Measurements from ENCODE around the gene VPS37C.
"Not testable (repeated sequence)": the region's sequence is repeated elsewhere in the genome, so short reads cannot be mapped to it uniquely, and the experiment has no call there.

VPS37C gene

DNA sequence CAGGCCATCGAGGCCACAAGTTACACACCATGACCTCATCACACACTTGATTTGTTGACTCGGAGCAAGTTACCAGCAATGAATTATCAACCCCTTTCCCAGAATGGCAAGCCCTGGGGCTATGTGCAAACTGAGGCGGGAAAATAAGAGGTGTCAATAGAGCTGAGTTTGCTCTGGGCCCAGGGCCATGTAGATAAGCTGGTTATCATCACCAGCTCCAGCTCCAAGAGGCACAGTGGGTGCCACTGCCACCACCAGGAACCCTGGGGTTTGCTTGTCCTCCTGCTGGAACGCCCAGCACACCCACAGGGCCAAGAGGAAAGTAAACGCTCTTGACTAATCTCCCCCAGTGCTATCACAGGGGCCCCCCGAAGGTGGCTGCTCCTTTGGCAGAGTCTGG, 13.0 kb upstream of the VPS37C start:
- DNase-seq = no peak

DNA sequence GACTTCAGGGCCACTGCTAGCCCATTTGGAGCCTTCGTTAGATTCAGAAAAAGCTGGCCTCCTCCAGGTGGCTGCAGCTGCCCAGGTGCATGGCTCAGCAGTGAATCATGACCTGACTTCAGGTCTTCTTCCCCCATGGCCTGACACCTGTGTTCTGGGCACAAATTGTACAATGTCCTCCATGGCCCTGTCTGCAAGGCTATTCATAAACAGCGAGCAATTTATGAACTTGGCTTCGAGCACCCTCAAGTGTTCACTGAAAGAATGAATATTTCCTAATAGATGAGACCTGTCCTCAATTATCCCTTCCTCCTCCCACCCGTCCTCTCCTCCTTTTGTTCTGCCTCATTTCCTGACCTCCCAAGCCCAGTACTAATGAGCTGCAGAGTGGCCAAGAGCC, 12.2 kb upstream of the VPS37C start:
- DNase-seq = peak; percentile 29

DNA sequence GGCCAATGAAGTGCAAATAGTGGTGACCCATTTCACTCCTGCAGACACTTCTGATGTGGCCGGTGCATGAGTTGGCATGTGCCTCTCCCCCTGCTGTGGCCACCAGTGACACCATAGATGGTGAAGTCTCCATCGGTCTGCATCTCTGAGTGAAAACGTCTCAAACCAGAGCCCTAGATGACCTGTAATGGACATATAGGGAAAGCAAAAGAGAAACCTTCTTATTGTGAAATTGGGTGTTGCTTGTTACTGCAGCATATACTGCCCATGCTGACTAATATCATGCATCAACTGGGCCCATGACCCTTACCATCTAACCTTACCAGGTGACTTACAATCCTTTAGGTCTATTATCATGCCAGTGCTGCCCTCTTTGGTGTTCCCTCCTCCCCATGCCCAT, 11.7 kb upstream of the VPS37C start:
- DNase-seq = no peak

DNA sequence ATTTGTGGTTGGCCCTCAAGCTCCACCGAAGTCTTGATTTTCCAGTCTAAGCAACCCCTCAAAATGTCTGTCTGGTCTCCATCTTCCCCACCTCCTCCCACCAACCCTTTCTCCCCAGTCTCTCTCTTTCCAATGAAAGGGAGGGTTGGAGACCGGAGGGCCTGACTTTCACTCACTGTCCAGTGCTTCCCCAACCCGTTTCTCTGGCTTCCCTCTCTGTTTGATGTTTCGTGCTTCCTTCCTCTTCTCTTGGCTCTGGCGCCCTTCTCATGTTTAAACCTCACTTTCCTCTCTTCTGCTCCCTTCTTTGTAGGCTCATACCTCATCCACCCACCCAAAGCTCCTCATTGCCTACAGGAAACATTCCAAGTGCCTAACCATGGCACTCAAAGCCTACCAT, 11.1 kb upstream of the VPS37C start:
- DNase-seq = no peak

DNA sequence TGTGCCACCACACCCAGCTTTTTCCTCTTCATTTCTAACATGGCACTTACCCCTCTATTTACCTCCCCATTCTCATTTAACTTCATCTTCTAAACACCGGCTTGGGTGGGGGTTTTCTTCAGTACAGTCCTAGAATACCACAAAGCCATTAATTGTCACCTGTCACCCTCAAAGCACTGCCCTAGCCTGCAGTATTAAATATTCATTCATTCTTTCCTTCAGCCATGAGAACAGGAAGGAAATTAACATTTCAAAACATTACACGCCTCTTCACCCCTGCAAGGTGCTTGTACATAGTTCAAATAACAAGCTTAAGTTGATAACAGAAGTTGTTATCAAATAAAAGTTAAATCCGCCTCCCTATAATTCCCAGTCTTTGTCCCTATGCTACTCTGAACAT, 10.7 kb upstream of the VPS37C start:
- DNase-seq = no peak

DNA sequence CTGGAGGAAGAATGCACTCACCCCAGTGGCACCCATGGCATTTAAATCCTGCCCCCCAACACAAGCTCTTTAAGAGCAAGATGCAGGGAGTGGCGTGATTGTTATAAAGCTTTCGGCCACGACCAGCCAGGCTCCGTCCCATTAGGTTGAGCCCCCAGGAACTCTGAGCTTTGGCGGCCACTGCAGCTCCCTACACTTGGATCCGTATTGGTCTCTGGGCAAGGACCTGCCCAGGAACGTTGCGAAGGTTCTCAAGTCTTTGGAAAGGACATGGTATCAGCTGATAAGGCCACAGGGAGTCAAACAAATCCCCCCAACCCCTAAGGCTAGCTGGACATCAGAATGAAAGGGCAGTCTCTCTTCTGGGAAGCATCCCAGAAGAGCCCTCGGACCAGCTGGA, 9.3 kb upstream of the VPS37C start:
- DNase-seq = no peak

DNA sequence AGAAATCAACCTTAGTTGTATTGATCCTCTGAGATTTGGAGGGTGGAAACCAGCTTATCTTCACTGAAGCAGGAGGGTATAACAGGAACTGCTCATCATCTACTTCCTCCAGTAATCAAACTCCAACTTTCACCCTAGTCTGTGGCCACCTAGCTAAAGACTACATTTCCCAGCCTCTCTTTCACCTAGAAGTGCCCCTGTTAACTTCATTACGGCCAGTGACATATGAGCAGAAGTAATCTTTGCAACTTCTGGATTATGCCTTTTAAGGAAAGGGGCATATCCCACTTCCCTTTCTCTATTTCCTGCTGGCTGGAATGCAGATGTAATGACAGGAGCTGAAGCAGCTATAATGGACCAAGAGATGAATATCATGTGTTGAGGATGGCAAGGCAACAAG, 7.6 kb upstream of the VPS37C start:
- DNase-seq = no peak

DNA sequence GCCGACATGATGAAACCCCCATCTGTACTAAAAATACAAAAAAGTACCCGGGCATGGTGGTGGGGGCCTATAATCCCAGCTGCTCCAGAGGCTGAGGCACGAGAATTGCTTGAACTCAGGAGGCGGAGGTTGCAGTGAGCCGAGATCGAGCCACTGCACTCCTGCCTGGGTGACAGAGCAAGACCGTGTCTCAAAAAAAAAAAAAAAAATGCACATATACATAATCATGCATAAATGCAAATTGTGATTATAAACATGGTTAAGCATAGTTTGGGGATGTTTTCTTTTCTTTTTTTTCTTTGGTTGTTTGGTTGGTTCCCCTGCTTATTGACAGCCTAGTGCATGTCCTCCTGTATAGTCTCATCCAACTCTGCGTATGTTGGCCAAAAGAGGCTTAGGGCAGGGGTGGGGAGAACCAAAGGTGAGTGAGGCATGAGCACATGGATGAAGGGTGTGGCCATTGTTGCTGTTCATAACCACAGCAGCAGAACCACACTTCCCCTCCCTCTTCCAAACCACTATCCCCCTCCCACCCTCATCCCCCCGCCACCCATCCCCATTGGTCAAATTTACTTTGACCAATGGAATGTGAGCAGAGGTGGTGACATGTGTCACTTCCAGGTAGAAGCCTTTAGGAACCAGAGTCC, 6.9 kb upstream of the VPS37C start:
- no peak for DNase-seq

DNA sequence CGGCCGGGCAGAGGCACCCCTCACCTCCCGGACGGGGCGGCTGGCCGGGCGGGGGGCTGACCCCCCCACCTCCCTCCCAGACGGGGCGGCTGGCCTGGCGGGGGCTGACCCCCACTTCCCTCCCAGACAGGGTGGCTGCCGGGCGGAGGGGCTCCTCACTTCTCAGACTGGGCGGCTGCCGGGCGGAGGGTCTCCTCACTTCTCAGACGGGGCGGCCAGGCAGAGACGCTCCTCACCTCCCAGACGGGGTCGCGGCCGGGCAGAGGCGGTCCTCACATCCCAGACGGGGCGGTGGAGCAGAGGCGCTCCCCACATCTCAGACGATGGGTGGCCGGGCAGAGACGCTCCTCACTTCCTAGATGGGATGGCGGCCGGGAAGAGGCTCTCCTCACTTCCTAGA, 5.1 kb upstream of the VPS37C start:
- not testable (repeated sequence) for DNase-seq

DNA sequence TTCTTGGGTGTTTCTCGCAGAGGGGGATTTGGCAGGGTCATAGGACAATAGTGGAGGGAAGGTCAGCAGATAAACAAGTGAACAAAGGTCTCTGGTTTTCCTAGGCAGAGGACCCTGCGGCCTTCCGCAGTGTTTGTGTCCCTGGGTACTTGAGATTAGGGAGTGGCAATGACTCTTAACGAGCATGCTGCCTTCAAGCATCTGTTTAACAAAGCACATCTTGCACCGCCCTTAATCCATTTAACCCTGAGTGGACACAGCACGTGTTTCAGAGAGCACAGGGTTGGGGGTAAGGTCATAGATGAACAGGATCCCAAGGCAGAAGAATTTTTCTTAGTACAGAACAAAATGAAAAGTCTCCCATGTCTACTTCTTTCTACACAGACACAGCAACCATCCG, 4.6 kb upstream of the VPS37C start:
- DNase-seq = not testable (repeated sequence)

DNA sequence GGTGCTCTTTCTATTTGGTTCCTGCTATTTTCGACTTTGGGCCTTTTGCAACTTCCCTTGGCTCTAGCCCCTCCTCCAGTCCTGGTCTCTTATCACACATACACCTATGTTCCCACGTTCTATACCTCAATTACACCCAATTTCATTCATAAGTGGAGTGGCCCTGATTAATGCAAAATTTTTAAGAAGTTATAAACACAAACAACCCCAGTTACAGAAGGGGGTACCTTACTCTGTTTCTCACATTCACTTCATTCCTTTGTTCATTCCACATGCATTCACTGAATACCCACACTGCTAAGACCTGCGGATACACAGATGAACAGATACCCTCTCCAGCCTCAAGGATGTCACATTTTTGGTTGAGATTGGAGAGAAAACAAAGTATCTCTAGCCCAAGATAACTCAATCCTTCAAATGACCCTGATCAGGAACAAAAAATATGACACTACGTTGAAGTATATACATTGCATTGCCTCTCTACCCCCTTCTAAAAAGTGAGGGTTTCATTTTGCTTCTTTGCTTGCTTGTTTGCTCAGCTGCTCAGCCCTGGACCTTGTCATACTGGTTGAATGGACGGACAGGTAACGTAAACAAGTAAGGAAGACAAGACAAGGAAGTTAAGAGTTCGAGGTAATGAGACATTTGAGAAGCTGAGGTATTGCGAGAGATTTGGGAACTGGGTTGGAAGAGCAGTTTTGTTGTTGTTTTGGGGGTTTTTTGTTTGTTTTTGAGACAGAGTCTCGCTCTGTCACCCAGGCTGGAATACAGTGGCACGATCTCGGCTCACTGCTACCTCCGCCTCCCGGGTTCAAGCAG, 3.6 kb upstream of the VPS37C start:
- DNase-seq = no peak

DNA sequence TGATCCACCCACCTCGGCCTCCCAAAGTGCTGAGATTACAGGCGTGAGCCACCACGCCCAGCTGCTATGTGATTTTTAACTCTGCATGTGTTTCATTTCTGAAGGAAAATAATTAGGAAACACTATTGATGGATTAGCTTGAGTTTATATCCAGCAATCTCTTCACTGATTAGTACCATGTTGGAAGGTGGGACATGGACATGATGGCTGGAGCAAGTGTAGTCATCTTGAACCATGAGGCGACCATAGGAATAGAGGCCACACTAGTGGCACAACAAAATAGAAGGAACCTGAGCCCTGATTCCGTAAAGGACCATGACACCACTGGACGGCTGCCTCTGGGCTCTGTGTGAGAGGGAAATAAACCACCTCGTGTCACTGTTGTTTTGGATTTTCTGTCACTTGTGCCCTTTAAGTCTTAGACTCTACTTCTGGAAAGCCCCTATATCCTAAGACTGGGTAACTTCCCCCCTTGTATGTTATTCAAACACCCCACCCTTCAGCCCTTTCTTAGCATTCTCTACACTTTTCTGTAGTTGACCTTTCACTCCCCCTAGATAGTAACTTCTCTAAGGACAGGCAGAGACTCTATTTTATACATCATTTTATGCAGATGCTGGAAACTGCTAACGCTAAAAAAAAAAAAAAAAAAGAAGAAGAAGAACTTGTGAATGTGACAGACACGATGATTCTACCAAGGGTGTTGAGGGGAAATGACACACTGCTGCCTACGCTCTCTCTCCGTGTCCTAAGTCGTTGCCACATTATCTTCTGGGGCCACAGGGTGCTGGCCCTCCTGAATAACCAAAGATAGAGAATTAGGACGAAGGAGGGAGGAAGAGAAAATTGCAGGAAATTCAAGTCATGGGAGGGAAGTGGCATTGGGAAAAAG, 2.7 kb upstream of the VPS37C start:
- no peak for DNase-seq

DNA sequence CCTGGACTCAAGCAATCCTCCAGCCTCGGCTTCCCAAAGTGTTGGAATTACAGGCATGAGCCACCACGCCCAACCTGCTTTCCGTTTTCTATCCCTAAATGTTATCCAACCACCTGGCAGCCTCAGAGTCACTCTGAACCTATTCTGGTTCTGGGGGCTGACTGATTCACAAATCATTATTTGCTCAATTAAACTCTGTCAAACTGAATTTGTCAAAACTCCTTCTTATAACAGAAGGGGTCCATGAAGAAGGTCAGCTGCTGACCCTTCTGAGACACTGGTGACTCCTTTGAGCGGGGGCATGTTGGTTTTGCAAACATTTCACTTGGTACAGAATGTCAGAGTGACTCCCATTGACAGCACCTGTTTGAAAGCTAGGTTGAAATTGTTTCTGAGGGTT, 1.8 kb upstream of the VPS37C start:
- no peak for DNase-seq

DNA sequence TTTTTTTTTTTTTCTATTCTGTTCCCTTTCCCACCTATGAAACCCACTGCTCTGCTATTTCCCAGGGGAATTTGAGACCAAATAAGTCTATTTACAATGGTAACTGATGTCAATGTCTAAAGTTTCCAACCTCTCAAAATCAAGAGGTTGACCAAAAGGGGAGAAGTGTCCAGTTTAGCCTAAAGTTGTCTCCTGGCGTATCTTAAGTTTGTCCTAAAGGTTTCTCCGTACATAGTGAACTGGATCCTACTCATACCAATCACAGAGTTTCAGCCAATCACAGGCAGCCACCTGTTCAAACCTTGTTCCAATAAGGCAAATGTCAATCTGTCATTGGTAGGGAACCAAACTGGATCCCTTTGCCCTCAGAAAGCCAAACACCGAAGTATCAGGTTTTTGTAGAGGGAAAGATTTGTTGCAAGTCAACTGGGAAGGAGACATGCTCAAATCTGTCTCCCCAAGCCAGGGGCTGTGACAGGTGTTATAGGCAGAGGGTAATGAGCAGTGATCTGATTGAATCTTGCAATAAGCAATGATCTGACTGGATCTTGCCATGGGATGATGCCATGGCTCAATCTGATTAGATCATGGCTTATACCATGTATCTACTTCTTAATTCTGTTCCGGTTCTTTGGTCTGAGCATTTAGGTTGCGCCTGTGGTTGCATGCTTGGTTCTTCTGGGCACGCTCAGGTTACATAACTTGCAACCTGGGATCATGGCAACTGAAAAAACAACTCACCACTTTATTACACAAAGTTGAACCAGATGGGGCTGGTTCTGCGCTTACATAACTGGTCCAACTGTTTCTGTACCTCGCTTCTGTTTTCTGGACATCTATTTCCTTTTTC, 1.1 kb upstream of the VPS37C start:
- peak; percentile 45 for DNase-seq

DNA sequence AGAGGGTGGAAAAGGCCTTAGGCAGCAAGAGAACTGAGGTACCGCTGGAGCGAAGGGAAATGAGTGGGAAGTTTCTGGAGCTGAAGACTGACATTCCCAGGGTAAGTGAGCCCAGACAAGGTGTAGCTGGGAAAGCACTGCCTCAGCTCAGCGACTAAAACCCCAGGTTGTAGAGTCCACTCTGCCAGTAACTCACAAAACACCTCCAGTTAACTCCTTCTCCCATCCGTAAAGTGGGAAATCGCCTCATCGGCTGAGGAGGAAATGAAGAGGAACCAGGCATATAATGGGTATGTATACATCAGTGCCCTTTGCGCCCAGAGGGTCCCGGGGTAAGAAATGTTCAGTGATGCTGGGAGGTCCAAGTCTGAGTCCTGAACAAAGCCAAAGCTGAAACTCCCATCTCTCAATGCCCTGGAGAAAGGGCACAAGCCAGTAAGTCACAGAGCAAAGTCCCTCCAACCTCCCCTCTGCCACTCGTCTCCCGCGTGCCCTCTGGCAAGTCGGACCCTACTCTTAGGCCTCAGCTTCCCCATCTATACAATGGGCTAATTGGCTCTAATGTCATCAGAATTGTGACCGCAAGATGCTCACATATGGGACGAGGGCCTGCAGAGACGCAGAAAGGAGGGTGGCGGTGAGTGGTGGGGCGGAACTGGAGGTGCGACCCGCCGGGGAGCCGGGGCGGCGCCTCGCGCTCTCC, 588 bp downstream of the VPS37C start:
- peak; percentile 38 for DNase-seq

DNA sequence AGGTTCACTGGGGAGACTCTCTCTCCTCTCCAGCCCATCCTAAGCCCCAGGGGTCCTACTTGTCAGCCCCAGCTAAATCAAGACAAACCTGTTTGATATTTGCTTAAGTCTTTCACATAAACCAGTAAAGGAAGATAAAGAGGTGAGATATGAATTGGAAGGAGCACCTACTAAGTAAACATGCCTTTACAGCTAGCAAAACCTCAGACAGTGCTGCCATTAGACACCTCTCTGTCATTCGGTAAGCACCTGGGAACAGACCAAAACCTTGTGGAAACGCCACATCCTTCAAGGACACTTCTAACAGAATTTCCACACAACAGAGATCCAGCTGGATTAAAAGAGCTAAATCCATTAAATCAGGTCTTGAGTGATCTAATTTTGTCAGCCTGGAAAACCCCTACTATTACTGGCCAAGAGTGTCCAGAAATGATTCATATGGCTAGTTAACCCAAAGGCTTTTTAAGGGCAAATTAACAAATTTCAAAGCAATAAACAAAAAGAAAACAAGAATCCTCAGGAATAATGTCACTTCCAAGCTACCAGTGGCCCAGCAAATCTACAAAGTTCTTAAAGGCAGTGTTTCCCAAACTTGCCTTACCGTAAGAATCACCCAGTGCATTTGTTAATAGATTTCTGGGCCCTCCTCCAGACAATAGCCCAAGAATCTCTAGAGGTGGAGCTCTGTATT, 2.4 kb downstream of the VPS37C start:
- DNase-seq = peak; percentile 77

DNA sequence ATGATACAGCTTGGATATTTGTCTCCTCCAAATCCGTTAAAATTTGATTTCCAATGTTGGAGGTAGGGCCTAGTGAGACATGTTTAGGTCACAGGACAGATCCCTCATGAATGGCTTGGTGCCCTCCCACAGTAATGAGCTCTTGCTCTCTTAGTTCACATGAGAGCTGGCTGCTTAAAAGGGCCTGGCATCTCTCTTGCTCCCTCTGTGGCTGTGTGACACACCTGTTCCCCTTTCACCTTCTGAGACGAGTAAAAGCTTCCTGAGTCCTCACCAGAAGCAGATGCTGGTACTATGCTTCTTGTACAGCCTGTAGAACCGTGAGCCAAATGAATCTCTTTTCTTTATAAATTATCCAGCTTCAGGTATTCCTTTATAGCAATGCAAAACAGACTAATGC, 3.5 kb downstream of the VPS37C start:
- no peak for DNase-seq

DNA sequence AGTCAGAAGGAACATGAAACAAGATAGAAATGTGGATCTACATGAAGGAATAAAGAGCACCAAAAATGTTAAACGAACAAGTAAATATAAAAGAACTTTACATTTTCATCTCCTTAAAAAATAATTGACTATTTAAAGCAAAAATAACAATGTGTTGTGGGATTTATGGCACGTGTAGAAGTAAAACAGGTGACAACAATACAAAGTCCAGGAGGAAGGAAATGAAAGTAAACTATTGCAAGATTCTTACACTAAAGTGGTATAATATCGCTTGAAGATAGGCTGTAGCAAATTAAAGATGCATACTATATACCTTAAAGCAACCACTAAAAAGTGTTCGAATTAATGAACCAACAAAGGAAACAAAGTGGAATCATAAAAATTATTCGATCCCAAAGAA, 5.5 kb downstream of the VPS37C start:
- DNase-seq = no peak

DNA sequence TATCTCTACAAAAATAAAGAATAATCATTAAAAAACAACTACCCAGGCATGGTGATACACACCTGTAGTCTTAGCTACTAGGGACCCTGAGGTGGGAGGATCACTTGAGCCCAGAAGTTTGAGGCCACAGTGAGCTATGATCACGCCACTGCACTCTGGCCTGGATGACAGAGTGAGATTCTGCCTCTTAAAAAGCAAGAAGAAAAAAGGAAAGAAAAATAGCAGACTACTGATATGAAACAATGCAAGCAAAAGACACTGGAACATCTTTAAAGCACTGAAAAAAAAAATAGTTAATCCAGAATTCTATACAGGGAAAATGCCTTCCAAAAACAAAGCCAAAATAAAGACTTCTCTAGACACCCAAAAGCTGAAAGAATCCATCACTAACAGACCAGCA, 5.9 kb downstream of the VPS37C start:
- DNase-seq = no peak

DNA sequence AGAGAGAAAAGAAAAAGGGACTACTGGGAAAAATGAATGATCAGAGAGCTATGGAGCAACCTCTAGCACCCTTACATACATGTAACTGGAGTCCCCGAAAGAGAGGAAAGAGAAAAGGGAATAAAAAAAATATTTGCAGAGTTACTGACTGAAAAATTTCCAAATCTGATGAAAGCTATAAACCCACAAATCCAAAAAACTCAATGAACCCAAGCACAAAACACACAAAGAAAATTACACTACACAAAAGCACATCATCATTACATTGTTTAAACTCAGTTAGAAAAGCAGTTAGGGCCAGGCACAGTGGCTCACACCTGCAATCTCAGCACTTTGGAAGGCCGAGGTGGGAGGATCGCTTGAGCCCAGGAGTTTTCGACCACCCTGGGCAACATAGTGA, 6.7 kb downstream of the VPS37C start:
- no peak for DNase-seq

DNA sequence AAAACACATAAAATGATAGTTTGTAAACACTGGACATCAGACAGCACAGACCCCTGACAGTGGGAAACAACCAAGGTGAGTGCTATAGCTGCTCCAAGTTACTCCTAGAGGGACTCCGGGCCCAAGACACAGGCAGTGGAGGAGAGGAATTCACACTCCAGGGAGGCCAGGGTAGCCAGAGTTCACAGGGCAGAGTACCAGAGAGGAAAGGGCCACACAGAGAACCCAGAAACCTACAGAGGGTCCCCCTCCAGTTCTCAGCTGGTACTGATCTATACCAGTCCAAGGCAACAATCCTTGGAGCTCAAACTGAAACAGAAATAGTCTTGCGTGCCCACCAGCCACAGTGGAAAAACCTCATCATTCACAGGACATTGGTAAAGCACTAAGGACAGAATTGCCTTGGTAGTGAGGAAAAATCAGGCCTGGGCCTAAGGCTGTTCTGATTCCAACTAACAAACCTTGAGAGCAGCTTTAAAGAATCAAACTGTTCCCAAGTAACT, 7.6 kb downstream of the VPS37C start:
- no peak for DNase-seq
